H9 (cell line): ENCODE measurements around the gene CABLES1. TPM values are rescaled to one million over a fixed set of nuclear protein-coding genes. Genes with fewer than 3 reads are reported as not detected.

Source experiments
- DNase-seq: peaks from one replicate; pipeline ENCODE4 v3.0.0-alpha.2; 2017
- H2AFZ ChIP-seq: one replicate; pipeline ENCODE4 v1.6.1; 2013; ENCODE audit warnings: mild to moderate bottlenecking, low read length, control low read depth, moderate library complexity
- H2AK5ac ChIP-seq: 2 replicates; pipeline ENCODE4 v1.6.1; 2013; ENCODE audit warnings: low read length, control low read depth, mixed read lengths; ENCODE audit not compliant: insufficient read length
- H2BK120ac ChIP-seq: one replicate; pipeline ENCODE4 v1.6.1; 2013; ENCODE audit warnings: low read depth, mild to moderate bottlenecking, low read length, control low read depth, inconsistent platforms; ENCODE audit not compliant: poor library complexity, severe bottlenecking
- H2BK12ac ChIP-seq: 2 replicates; pipeline ENCODE4 v1.6.1; 2013; ENCODE audit warnings: low read length, control low read depth, mixed read lengths, low read depth; ENCODE audit not compliant: insufficient read length
- H2BK15ac ChIP-seq: 2 replicates; pipeline ENCODE4 v1.6.1; 2013; ENCODE audit warnings: low read depth, low read length, control low read depth
- H2BK20ac ChIP-seq: one replicate; pipeline ENCODE4 v1.6.1; 2013; ENCODE audit warnings: low read depth, mild to moderate bottlenecking, low read length, control low read depth, inconsistent platforms; ENCODE audit not compliant: poor library complexity, severe bottlenecking
- H2BK5ac ChIP-seq: 2 replicates; pipeline ENCODE4 v1.6.1; 2013; ENCODE audit warnings: low read length, control low read depth, mixed read lengths; ENCODE audit not compliant: insufficient read length
- H3K14ac ChIP-seq: 2 replicates; pipeline ENCODE4 v1.6.1; 2013; ENCODE audit warnings: low read length, control low read depth; ENCODE audit not compliant: insufficient read depth
- H3K18ac ChIP-seq: 2 replicates; pipeline ENCODE4 v1.6.1; 2013; ENCODE audit warnings: low read depth, mild to moderate bottlenecking, mixed read lengths, low read length, control low read depth; ENCODE audit not compliant: insufficient read length
- H3K23ac ChIP-seq: 2 replicates; pipeline ENCODE4 v1.6.1; 2013; ENCODE audit warnings: low read length, control low read depth, mixed read lengths, low read depth; ENCODE audit not compliant: insufficient read length
- H3K23me2 ChIP-seq: 2 replicates; pipeline ENCODE4 v1.6.1; 2013; ENCODE audit warnings: low read depth, mild to moderate bottlenecking, mixed read lengths, low read length, control low read depth; ENCODE audit not compliant: insufficient read length, poor library complexity, severe bottlenecking
- H3K27ac ChIP-seq: 2 replicates; pipeline ENCODE4 v1.5.1; 2013; ENCODE audit warnings: low read length, control low read depth, mixed read lengths, low read depth; ENCODE audit not compliant: insufficient read length
- H3K27me3 ChIP-seq: 2 replicates; pipeline ENCODE4 v1.6.1; 2013; ENCODE audit warnings: low read length, control low read depth, inconsistent platforms; ENCODE audit not compliant: insufficient read depth
- H3K4ac ChIP-seq: 2 replicates; pipeline ENCODE4 v1.6.1; 2013; ENCODE audit warnings: low read depth, mild to moderate bottlenecking, control low read depth, inconsistent platforms, low read length, moderate library complexity
- H3K4me1 ChIP-seq: 2 replicates; pipeline ENCODE4 v1.6.1; 2013; ENCODE audit warnings: low read length, control low read depth, inconsistent platforms; ENCODE audit not compliant: insufficient read depth
- H3K4me2 ChIP-seq: 2 replicates; pipeline ENCODE4 v1.6.1; 2013; ENCODE audit warnings: low read length, control low read depth, mixed read lengths; ENCODE audit not compliant: insufficient read length, insufficient read depth
- H3K56ac ChIP-seq: 2 replicates; pipeline ENCODE4 v1.6.1; 2013; ENCODE audit warnings: low read depth, mild to moderate bottlenecking, mixed read lengths, low read length, control low read depth; ENCODE audit not compliant: insufficient read length
- H3K79me1 ChIP-seq: 2 replicates; pipeline ENCODE4 v1.6.1; 2013; ENCODE audit warnings: low read depth, mild to moderate bottlenecking, moderate library complexity, low read length, control low read depth, inconsistent platforms; ENCODE audit not compliant: insufficient read depth, poor library complexity, severe bottlenecking
- H3K79me2 ChIP-seq: 2 replicates; pipeline ENCODE4 v1.6.1; 2013; ENCODE audit warnings: low read length, control low read depth, inconsistent platforms; ENCODE audit not compliant: insufficient read depth
- H3K9ac ChIP-seq: 2 replicates; pipeline ENCODE4 v1.6.1; 2013; ENCODE audit warnings: low read length, control low read depth, mixed read lengths; ENCODE audit not compliant: insufficient read length; ENCODE audit errors: extremely low read depth
- H3K9me3 ChIP-seq: one replicate; pipeline ENCODE4 v1.6.1; 2013; ENCODE audit warnings: low read depth, low read length, inconsistent platforms; ENCODE audit not compliant: control insufficient read depth
- H3T11ph ChIP-seq: one replicate; pipeline ENCODE4 v1.6.1; 2013; ENCODE audit warnings: mild to moderate bottlenecking, low read length, control low read depth, inconsistent platforms
- H4K20me1 ChIP-seq: one replicate; pipeline ENCODE4 v1.6.1; 2013; ENCODE audit not compliant: control insufficient read depth, insufficient read length, insufficient read depth
- H4K5ac ChIP-seq: 2 replicates; pipeline ENCODE4 v1.6.1; 2013; ENCODE audit warnings: low read depth, mild to moderate bottlenecking, mixed read lengths, low read length, control low read depth; ENCODE audit not compliant: insufficient read length
- H4K8ac ChIP-seq: replicated peaks from 2 replicates; pipeline ENCODE4 v1.6.1; 2013; ENCODE audit warnings: low read length, control low read depth, mixed read lengths, low read depth; ENCODE audit not compliant: insufficient read length
- H4K91ac ChIP-seq: 2 replicates; pipeline ENCODE4 v1.6.1; 2013; ENCODE audit warnings: low read depth, mild to moderate bottlenecking, moderate library complexity, mixed read lengths, low read length, control low read depth; ENCODE audit not compliant: insufficient read length
- H3K27ac Mint-ChIP-seq, 3 experiments: 2 replicates in 2 of 3; 3 replicates in 1 of 3; pipeline ENCODE4 v1.8.0; 2020 to 2021; ENCODE audit warnings: mixed read lengths in 3 of 3, mild to moderate bottlenecking in 1 of 3, moderate library complexity in 1 of 3
- H3K27me3 Mint-ChIP-seq: 2 replicates; pipeline ENCODE4 v1.8.0; 2021; ENCODE audit warnings: low read depth, mild to moderate bottlenecking, moderate library complexity, mixed read lengths
- H3K36me3 Mint-ChIP-seq, 3 experiments: 2 replicates in 2 of 3; 3 replicates in 1 of 3; pipeline ENCODE4 v1.8.0; 2020 to 2021; ENCODE audit warnings: low read depth in 3 of 3, mixed read lengths in 3 of 3; ENCODE audit not compliant: insufficient read depth in 1 of 3
- H3K4me1 Mint-ChIP-seq, 2 experiments: 2 replicates each; pipeline ENCODE4 v1.8.0; 2020; ENCODE audit warnings: mixed read lengths in 2 of 2
- H3K4me3 Mint-ChIP-seq, 2 experiments: 2 replicates in 1 of 2; 3 replicates in 1 of 2; pipeline ENCODE4 v1.8.0; 2020 to 2021; ENCODE audit warnings: mild to moderate bottlenecking in 2 of 2, mixed read lengths in 2 of 2, moderate library complexity in 1 of 2
- H3K9me3 Mint-ChIP-seq, 2 experiments: 2 replicates in 1 of 2; 3 replicates in 1 of 2; pipeline ENCODE4 v1.8.0; 2020; ENCODE audit warnings: mild to moderate bottlenecking in 2 of 2, mixed read lengths in 2 of 2, moderate library complexity in 1 of 2
- CTCF ChIP-seq: fragments of 200-600 bp; sonication (generic); conservative IDR thresholded peaks from 3 replicates; pipeline ENCODE4 v1.8.0; 2021; ENCODE audit warnings: antibody characterized with exemption, mild to moderate bottlenecking
- WGBS: extraction: QIAGEN DNeasy Blood & Tissue Kit; methylation state at CpG from one replicate; pipeline ENCODE4 v1.1.7; 2013; ENCODE audit warnings: missing lambda C conversion rate, low lambda C conversion rate, mixed read lengths; ENCODE audit not compliant: insufficient read length; ENCODE audit errors: extremely low coverage; 5-methylcytosine and 5-hydroxymethylcytosine counted together
- total RNA-seq: library from RNA; stranded (reverse); gene quantifications from 2 replicates; pipeline ENCODE4 v1.2.1, GENCODE V29; 2021

Gene CABLES1
- total RNA-seq, 1 experiment from 2014 or later = 27.1 TPM

DNA sequence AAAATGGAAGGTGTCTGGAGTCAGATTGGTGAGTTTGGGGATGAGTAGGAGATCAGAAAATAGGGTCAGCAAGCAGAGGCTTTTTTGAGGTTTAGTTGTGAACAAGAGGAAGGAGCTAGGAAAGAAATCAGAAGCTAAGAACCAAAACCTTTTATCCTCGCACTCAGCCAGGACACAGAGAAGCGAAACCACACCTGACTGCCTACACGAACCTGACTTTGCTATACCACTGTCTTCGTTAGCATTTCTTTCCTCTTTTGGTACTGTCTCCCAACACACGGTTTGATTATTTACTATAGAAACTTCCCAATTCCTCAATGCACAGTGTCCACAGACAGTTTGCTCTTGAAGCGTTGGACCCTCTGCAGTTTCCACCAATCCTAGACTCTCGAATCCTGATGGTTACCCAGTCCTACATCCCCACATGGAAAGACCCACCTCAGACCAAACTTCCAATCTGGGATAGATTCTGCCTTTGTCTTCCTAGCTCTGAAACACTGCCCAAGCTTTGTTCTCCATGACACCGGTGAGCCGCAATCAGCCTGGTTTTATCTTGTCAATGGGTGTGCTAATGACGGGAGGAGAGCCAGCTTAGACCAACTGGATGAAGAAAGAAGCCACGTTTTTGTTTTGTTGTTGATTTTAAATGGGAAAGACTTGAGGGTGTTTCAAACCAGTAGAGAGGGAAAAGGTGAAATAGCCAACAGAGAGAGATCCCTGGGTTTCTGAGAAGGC lies 137.4 kb downstream of the CABLES1 start:
- H2BK15ac ChIP-seq = no peak overlapping the region
- H2BK12ac ChIP-seq = no peak overlapping the region
- H4K20me1 ChIP-seq = no peaks in the 10 kb centered on the region
- no peaks in the 10 kb centered on the region for H3K23me2 ChIP-seq
- no peak overlapping the region for H2AFZ ChIP-seq
- H3K79me1 ChIP-seq = no peaks in the 10 kb centered on the region
- Mint-ChIP-seq H3K27me3 (peaks cover 3% of the 10 kb centered on the region), H3K4me3 (no peak overlapping the region), H3K36me3 (peaks cover 26 to 46% (median 36%) of the 10 kb centered on the region in 3 experiments), H3K27ac (peak overlapping the region in 2 of 3 experiments; percentile 22 to 28; a peak in 3 of 7 replicates), H3K9me3 (peaks cover 37 to 40% of the 10 kb centered on the region in 2 experiments), H3K4me1 (peaks cover 34 to 39% of the 10 kb centered on the region in 2 experiments)
- DNase-seq = no peak
- H4K91ac ChIP-seq = no peak overlapping the region
- no peak overlapping the region for H2BK5ac ChIP-seq
- no peak overlapping the region for H4K8ac ChIP-seq
- H4K5ac ChIP-seq = no peak overlapping the region
- TF ChIP-seq CTCF = no peak
- no peak overlapping the region for H2BK120ac ChIP-seq
- no peak overlapping the region for H3K23ac ChIP-seq
- no peak overlapping the region for H2AK5ac ChIP-seq
- H3K27me3 ChIP-seq = no peaks in the 10 kb centered on the region
- no peak overlapping the region for H3K14ac ChIP-seq
- H3K4me2 ChIP-seq = no peak overlapping the region
- H2BK20ac ChIP-seq = no peak overlapping the region
- peaks cover 10% of the 10 kb centered on the region for H3K9me3 ChIP-seq
- no peak overlapping the region for H3K18ac ChIP-seq
- peaks cover 7% of the 10 kb centered on the region; the same call in 1 of the 2 replicates for H3K4me1 ChIP-seq
- no CpG with 5 or more reads among the region's 11 CpGs for WGBS
- H3K56ac ChIP-seq = no peak overlapping the region
- no peak overlapping the region for H3T11ph ChIP-seq
- H3K79me2 ChIP-seq = no peaks in the 10 kb centered on the region
- H3K9ac ChIP-seq = no peak overlapping the region
- no peak overlapping the region for H3K27ac ChIP-seq
- H3K4ac ChIP-seq = no peak overlapping the region
